ENCODE measurements around the gene ENTPD3. TPM values are rescaled to one million over a fixed set of nuclear protein-coding genes. Genes with fewer than 3 reads are reported as not detected.

ENTPD3 gene
- total and polyA plus RNA-seq, 2 of the 8 experiments (the other 6 are each of a cell fraction or from before 2014, with no cell fraction given), result 0.60 to 1.0 TPM

DNA sequence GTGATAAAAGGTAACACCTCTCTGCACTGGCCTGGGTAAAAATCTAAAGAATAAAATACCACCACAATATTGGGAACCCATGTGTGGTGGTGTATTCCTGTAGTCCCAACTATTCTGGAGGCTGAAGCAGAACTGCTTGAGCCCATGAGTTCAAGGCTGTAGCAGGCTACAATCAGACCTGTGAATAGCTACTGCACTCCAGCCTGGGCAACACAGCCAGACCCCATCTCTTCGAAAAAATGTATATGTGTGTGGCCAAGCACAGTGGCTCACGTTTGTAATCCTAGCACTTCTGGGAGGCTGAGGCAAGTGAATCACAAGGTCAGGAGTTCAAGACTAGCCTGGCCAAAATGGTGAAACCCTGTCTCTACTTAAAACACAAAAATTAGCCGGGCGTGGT lies 68.3 kb downstream of the ENTPD3 start (continued):
- TF ChIP-seq POU5F1 (IDR thresholded peaks at IDR 0.05; ENCODE audit: low read depth, low read length) (no peak), BRCA1 (IDR thresholded peaks at IDR 0.05; ENCODE audit: low read depth, low read length) (no peak), EZH2 (IDR thresholded peaks at IDR 0.05; ENCODE audit: low read depth, low read length, severe bottlenecking) (no peak), HDAC2 (IDR thresholded peaks at IDR 0.05; ENCODE audit: borderline replicate concordance in 1 of 2, low read depth in 2 of 2, low read length in 2 of 2) (no peak), HDAC6 (IDR thresholded peaks at IDR 0.05; ENCODE audit: low read depth, low read length) (no peak)
- TF ChIP-seq, protein P1, sequence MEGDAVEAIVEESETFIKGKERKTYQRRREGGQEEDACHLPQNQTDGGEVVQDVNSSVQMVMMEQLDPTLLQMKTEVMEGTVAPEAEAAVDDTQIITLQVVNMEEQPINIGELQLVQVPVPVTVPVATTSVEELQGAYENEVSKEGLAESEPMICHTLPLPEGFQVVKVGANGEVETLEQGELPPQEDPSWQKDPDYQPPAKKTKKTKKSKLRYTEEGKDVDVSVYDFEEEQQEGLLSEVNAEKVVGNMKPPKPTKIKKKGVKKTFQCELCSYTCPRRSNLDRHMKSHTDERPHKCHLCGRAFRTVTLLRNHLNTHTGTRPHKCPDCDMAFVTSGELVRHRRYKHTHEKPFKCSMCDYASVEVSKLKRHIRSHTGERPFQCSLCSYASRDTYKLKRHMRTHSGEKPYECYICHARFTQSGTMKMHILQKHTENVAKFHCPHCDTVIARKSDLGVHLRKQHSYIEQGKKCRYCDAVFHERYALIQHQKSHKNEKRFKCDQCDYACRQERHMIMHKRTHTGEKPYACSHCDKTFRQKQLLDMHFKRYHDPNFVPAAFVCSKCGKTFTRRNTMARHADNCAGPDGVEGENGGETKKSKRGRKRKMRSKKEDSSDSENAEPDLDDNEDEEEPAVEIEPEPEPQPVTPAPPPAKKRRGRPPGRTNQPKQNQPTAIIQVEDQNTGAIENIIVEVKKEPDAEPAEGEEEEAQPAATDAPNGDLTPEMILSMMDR (IDR thresholded peaks at IDR 0.05; ENCODE audit: control extremely low read depth in 1 of 3, insufficient read depth in 1 of 3, low read depth in 1 of 3, low read length in 3 of 3), result no peak
